Right lobe of liver (tissue), 6 donors: ENCODE measurements around the gene USP6NL. TPM values are rescaled to one million over a fixed set of nuclear protein-coding genes. Genes with fewer than 3 reads are reported as not detected.
A peak's percentile ranks its signal among the peaks of the same experiment; 100 is the strongest.

Experiments
- ATAC-seq, 4 donors: fragments of 200-7000 bp; cut with Tn5 transposase; one replicate each; pipeline ENCODE4 v1.9.1; 2020; ENCODE audit warnings: mild to moderate bottlenecking in 4 of 4, moderate library complexity in 4 of 4
- DNase-seq, 3 donors: peaks; one replicate each; pipeline ENCODE4 v3.0.0-alpha.2; 2020
- H3K27ac ChIP-seq, 3 donors: fragments of 200-600 bp; one replicate each; pipeline ENCODE4 v1.8.0; 2022
- H3K27me3 ChIP-seq, 2 donors: fragments of 200-600 bp; one replicate each; pipeline ENCODE4 v1.8.0; 2022
- H3K36me3 ChIP-seq, 4 donors: fragments of 200-600 bp; sonication (generic) in 1 of 4; one replicate each; pipeline versions ENCODE4 v1.5.1 to v1.8.0; 2017 to 2022; ENCODE audit warnings: control low read depth in 1 of 4
- H3K4me1 ChIP-seq, 4 donors: fragments of 200-600 bp; sonication (generic) in 1 of 4; one replicate each; pipeline versions ENCODE4 v1.5.1 to v1.8.0; 2017 to 2022; ENCODE audit warnings: control low read depth in 1 of 4
- H3K4me3 ChIP-seq, 3 donors: fragments of 200-600 bp; one replicate each; pipeline ENCODE4 v1.8.0; 2022
- H3K9me3 ChIP-seq, 4 donors: fragments of 200-600 bp; sonication (generic) in 1 of 4; one replicate each; pipeline versions ENCODE4 v1.5.1 to v1.8.0; 2017 to 2022; ENCODE audit warnings: control low read depth in 1 of 4
- CTCF ChIP-seq, 4 donors: fragments of 200-600 bp in 3 of 4; fragments of 450-650 bp in 1 of 4; IDR thresholded peaks; one replicate each; pipeline versions ENCODE4 v1.5.1 to v1.8.0; 2016 to 2022; ENCODE audit warnings: antibody characterized with exemption in 4 of 4, mild to moderate bottlenecking in 2 of 4
- POLR2A ChIP-seq: fragments of 450-650 bp; IDR thresholded peaks from one replicate; pipeline ENCODE4 v1.6.1; 2017; ENCODE audit warnings: antibody characterized with exemption, mild to moderate bottlenecking
- WGBS: methylation state at CpG from one replicate; pipeline ENCODE4 v1.1.6; 2018; ENCODE audit warnings: low coverage, low lambda C conversion rate; ENCODE audit not compliant: insufficient coverage; ENCODE audit errors: missing lambda C conversion rate; 5-methylcytosine and 5-hydroxymethylcytosine counted together
- intact Hi-C, 2 donors: fragments of 100-400 bp; cut with DNase I; formaldehyde crosslinking; loops; one replicate each; pipeline versions ENCODE4 v1.11.2 to v1.14.1; 2022
- total RNA-seq, 6 experiments: library from RNA; depleted of rRNA in 2 of 6; stranded (reverse); fragments of >200 nt in 2 of 6; fragmentation: NEBNext Ultra II Directional in 3 of 6; extraction: Animal tissue kit (Norgen Biotek cat#: 25700) in 3 of 6; gene quantifications; one replicate each; pipeline versions ENCODE4 v1.1.0 to v1.2.4, GENCODE V29; 2016 to 2023
- donor health status: DM: no; HTN: yes; CAD: no.
- donor health status: DM: no; HTN: no; CAD: no.
- donor health status: DM: no; HTN: no; CAD: no.
- donor health status: DM: no; HTN: yes; CAD: no.
- donor health status: DM: no; HTN: yes; CAD: no.

USP6NL gene
- total RNA-seq, 6 experiments from 2014 or later, result 8.4 to 15.3 (median 11.5) TPM

DNA sequence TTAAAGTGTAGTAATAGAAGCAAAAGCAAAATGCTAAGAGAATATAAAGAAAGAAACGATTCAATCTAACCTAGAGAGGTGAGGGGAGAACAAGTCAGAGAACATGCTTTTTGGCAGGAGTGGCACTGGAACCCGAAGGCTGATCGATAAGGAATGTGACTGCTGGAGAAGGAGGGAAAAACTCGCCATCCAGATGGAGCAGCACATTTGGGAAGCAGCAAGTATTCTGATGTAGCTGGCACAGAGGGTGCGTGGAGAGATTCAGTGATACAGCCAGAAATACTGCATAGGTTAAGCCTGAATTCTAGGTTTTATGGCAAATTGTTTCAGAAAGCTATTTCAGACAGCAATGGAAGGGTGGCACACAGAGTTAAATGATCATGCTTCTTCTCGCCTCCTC, 42.0 kb downstream of the USP6NL start:
- no peaks in the 10 kb centered on the region for H3K36me3 ChIP-seq
- intact Hi-C loops, result no loop called here
- no peak overlapping the region for H3K27ac ChIP-seq
- no peak overlapping the region for H3K4me3 ChIP-seq
- peaks cover 0 to 8% (median 0%) of the 10 kb centered on the region in 4 donors for H3K4me1 ChIP-seq
- ATAC-seq, result peak in 2 of 4 donors; percentile 14 to 44
- H3K9me3 ChIP-seq, result no peaks in the 10 kb centered on the region
- H3K27me3 ChIP-seq, result no peaks in the 10 kb centered on the region
- TF ChIP-seq POLR2A (no peak), CTCF (IDR thresholded peaks at IDR 0.05) (no peak)
- WGBS, result 71% methylated on average over 6 of the region's 6 CpGs
- no peak for DNase-seq

DNA sequence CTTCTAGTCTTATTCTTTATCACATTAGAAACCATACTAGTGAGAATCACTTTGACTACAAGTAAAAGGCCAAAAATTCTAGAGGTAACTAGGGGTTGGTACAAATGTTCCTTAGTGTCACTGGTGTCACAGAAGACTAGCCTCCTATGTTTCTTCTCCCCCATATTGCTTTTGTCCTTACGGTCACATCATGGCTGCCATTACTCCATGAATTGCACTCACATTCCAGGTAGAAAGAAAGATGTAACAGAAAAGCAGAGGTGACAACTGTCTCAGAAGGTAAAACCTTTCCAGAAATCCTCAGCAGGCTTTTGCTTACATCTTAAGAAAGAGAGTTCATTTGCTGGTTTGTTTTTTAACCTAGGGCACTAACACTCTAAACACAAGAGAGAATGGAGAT, 42.9 kb downstream of the USP6NL start:
- Histone ChIP-seq H3K36me3 (no peaks in the 10 kb centered on the region), H3K4me1 (peaks cover 0 to 16% (median 3%) of the 10 kb centered on the region in 4 donors), H3K9me3 (no peaks in the 10 kb centered on the region), H3K4me3 (no peak overlapping the region), H3K27me3 (no peaks in the 10 kb centered on the region), H3K27ac (no peak overlapping the region)
- ATAC-seq (no peak), DNase-seq (no peak)
- 100% methylated on average over 1 of the region's 1 CpG for WGBS
- no peak for TF ChIP-seq CTCF (IDR thresholded peaks at IDR 0.05)
- no peak for TF ChIP-seq POLR2A
- intact Hi-C loops, result no loop called here

DNA sequence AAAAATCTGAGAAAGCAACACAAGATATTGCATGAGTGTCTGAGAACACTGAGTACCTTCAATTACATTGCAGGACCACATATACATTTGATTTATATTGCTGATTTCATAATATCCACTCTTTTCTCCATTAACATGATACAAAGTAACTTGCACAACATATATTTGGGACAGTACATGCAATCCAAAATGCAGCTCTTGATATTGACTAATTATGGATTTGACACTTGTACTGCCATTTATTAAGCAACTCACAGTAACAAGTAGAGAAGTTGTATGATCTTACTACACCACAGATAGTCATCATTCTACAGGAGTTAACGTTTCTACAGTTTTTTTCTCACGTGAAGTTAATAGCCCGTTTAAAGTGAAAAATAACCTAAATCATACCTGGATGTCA, 46.7 kb downstream of the USP6NL start:
- Histone ChIP-seq H3K9me3 (no peaks in the 10 kb centered on the region), H3K36me3 (no peaks in the 10 kb centered on the region), H3K4me3 (no peak overlapping the region), H3K27me3 (no peaks in the 10 kb centered on the region), H3K4me1 (peaks cover 0 to 30% (median 5%) of the 10 kb centered on the region in 4 donors), H3K27ac (no peak overlapping the region)
- WGBS, result 84% methylated on average over 3 of the region's 3 CpGs
- TF ChIP-seq CTCF (IDR thresholded peaks at IDR 0.05) (no peak), POLR2A (no peak)
- intact Hi-C loops, result no loop called here
- DNase-seq (no peak), ATAC-seq (no peak)

DNA sequence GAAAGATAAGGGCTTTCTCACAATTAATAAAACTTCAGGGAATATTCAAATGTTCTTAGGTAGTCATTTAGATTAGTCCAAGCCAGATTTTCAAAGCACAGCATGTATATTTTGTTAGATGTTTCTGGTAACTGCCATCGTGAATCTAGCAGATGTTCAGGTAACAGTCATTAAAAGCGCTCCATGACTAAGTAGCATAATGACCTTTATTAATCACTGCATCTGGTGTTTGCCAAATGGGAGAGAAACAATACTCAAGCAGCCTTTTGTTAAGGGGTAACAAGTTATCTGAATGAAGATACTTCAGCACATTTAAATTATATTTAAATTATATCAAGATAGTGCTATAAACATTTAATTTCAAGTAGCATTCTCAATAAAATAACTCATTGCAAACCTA, 47.5 kb downstream of the USP6NL start:
- Histone ChIP-seq H3K27ac (no peak overlapping the region), H3K27me3 (no peaks in the 10 kb centered on the region), H3K9me3 (no peaks in the 10 kb centered on the region), H3K4me1 (peaks cover 0 to 32% (median 7%) of the 10 kb centered on the region in 4 donors), H3K36me3 (no peaks in the 10 kb centered on the region), H3K4me3 (no peak overlapping the region)
- DNase-seq (no peak), ATAC-seq (no peak)
- intact Hi-C loops, result no loop called here
- 79% methylated on average over 2 of the region's 2 CpGs for WGBS
- no peak for TF ChIP-seq CTCF (IDR thresholded peaks at IDR 0.05)
- TF ChIP-seq POLR2A, result no peak

DNA sequence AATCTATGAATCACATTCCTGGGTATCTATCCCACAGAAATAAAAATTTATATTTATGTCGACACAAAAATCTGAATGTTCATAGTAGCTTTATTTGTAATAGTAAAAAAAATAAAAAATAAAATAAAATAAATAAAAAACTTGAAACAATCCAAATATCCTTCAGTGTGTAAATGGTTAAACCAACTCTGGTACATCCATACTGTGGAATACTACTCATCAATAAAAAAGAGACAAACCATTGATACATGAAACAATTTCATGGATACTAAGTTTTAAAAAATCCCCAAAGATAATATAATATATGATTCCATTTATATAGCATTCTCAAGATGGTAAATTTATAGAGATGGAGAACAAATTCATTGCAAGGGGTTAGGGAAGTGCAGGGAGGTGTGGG, 48.6 kb downstream of the USP6NL start:
- intact Hi-C loops, result no loop called here
- no peaks in the 10 kb centered on the region for H3K9me3 ChIP-seq
- no peak overlapping the region for H3K4me3 ChIP-seq
- 94% methylated on average over 1 of the region's 1 CpG for WGBS
- H3K27me3 ChIP-seq, result no peaks in the 10 kb centered on the region
- no peak for ATAC-seq
- H3K36me3 ChIP-seq, result no peaks in the 10 kb centered on the region
- TF ChIP-seq CTCF (IDR thresholded peaks at IDR 0.05), result no peak
- TF ChIP-seq POLR2A, result no peak
- H3K27ac ChIP-seq, result no peak overlapping the region
- DNase-seq, result no peak
- H3K4me1 ChIP-seq, result peaks cover 0 to 32% (median 7%) of the 10 kb centered on the region in 4 donors
